IMR-90 (cell line): ENCODE results near the gene NEUROD4. TPM values are rescaled to one million over a fixed set of nuclear protein-coding genes. Genes with fewer than 3 reads are reported as not detected.

Experiments used
- polyA plus RNA-seq, 3 experiments: library from polyadenylated mRNA; depleted of rRNA; stranded (reverse); fragments of >200 nt; gene quantifications; 2 replicates each; pipeline ENCODE4 v1.2.3, GENCODE V29; 2012; ENCODE audit warnings: low replicate concordance in 1 of 3
- total RNA-seq: library from RNA; depleted of rRNA; stranded (reverse); fragments of >200 nt; gene quantifications from 2 replicates; pipeline ENCODE4 v1.2.3, GENCODE V29; 2012; rRNA removed

Gene NEUROD4
- total and polyA plus RNA-seq, 2 of the 4 experiments (the other 2 are of a cell fraction), result not detected

Other genes starting within 250 kb of the NEUROD4 start
- gene MUCL1, start 165.5 kb upstream of the NEUROD4 start, total RNA-seq, result not detected in 2 replicates
- not detected in 2 replicates for gene MUCL1, start 165.5 kb upstream of the NEUROD4 start, polyA plus RNA-seq (2012; rRNA removed)
- not detected in 2 replicates for gene TESPA1, start 35.2 kb upstream of the NEUROD4 start, total RNA-seq
- gene TESPA1, start 35.2 kb upstream of the NEUROD4 start, polyA plus RNA-seq (2012; rRNA removed), result not detected in 2 replicates
- gene OR9K2, start 106.4 kb downstream of the NEUROD4 start, total RNA-seq, result not detected in 2 replicates
- gene OR9K2, start 106.4 kb downstream of the NEUROD4 start, polyA plus RNA-seq (2012; rRNA removed), result not detected in 2 replicates
- not detected in 2 replicates for gene OR10A7, start 201.1 kb downstream of the NEUROD4 start, total RNA-seq
- gene OR10A7, start 201.1 kb downstream of the NEUROD4 start, polyA plus RNA-seq (2012; rRNA removed), result not detected in 2 replicates
- gene OR6C74, start 224.6 kb downstream of the NEUROD4 start, total RNA-seq, result not detected in 2 replicates
- gene OR6C74, start 224.6 kb downstream of the NEUROD4 start, polyA plus RNA-seq (2012; rRNA removed), result not detected in 2 replicates